Loucy (cell line): ENCODE data around the gene ZSCAN5B.

Source experiments
- CTCF ChIP-seq: fragments of 200-600 bp; sonication (generic); conservative IDR thresholded peaks from 2 replicates; pipeline ENCODE4 v1.5.1; 2014; ENCODE audit warnings: mild to moderate bottlenecking, antibody characterized with exemption, low read length
- EZH2phosphoT487 ChIP-seq: fragments of 200-600 bp; IDR thresholded peaks from 2 replicates; pipeline ENCODE4 v1.6.1; 2018; ENCODE audit warnings: antibody characterized with exemption, mild to moderate bottlenecking, moderate library complexity, borderline replicate concordance

- peak; percentile 29; the same call in 1 of the 2 replicates for TF ChIP-seq CTCF
- no peak for TF ChIP-seq EZH2phosphoT487
These were observed 25.3 kb upstream of the ZSCAN5B start for GRCh38 chr19:56222901-56223300.
